Measurements from ENCODE around the gene GPR18. TPM values are rescaled to one million over a fixed set of nuclear protein-coding genes. Genes with fewer than 3 reads are reported as not detected.
A peak's percentile ranks its signal among the peaks of the same experiment; 100 is the strongest.
"Not testable (repeated sequence)": the region's sequence is repeated elsewhere in the genome, so short reads cannot be mapped to it uniquely, and the experiment has no call there.

The GPR18 gene
- total and polyA plus RNA-seq, 2 of the 13 experiments (the other 11 are each of a cell fraction or from before 2014, with no cell fraction given) = not detected

DNA sequence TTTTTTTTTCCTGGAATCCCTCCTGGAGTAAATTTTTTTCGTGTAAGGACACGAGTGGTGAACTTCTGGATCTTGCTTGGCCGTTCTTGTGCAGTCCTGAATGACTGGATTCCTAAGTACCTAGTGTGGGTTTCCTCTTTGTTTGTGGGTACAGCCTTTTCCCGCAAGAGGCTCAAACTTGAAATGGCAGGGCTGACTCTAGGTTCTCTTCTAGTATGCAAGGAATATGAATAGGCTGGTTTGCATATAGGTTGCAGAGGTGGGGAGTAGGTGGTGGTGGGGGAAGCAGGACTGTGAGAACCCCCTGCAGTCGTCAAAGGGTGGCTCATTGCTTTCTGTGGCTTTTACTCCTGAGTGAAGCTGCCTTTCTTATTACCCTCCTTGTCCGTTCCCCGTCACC lies 43.9 kb downstream of the GPR18 start (continued):
- TF ChIP-seq, protein P1, sequence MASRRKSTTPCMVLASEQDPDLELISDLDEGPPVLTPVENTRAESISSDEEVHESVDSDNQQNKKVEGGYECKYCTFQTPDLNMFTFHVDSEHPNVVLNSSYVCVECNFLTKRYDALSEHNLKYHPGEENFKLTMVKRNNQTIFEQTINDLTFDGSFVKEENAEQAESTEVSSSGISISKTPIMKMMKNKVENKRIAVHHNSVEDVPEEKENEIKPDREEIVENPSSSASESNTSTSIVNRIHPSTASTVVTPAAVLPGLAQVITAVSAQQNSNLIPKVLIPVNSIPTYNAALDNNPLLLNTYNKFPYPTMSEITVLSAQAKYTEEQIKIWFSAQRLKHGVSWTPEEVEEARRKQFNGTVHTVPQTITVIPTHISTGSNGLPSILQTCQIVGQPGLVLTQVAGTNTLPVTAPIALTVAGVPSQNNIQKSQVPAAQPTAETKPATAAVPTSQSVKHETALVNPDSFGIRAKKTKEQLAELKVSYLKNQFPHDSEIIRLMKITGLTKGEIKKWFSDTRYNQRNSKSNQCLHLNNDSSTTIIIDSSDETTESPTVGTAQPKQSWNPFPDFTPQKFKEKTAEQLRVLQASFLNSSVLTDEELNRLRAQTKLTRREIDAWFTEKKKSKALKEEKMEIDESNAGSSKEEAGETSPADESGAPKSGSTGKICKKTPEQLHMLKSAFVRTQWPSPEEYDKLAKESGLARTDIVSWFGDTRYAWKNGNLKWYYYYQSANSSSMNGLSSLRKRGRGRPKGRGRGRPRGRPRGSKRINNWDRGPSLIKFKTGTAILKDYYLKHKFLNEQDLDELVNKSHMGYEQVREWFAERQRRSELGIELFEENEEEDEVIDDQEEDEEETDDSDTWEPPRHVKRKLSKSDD (CRISPR knock-in tag; IDR thresholded peaks at IDR 0.05; ENCODE audit: low read depth) = no peak
- TF ChIP-seq PHF20 (CRISPR knock-in tag; IDR thresholded peaks at IDR 0.05) (no peak), SMAD9 (CRISPR knock-in tag; IDR thresholded peaks at IDR 0.05) (no peak)

DNA sequence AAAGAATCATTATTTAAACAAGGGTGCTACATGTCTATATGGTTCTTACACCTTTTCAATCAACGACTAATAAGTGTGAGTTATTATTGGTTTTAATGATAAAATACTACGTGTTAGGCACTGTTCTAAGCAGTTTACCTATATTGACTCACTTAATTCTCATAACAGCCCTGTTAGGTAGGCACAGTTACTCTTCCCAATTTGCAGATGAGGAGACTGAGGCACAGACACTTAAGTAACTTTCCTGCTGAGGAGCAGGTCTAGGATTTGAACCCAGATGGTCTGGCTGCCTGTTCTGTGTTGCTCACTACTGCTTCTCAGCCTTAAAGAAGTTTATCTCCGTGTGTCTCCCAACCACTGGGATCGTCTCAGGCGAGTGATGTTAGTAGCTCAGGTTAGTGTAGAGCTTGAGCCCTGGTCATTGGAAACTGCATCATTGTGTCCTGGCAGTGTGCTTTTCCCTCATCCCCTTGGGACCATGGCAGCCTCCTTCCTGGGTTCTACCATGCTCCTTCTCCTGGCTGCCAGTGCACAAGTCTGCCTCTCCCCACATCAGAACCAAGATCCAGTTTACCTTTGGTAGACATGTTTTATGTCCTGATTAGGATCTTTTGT lies 46.7 kb downstream of the GPR18 start:
- H3K9ac ChIP-seq (ENCODE audit: insufficient read depth, low read depth, low read length) = no peak overlapping the region
- WGBS (ENCODE audit: low lambda C conversion rate) = 98% methylated on average over 2 of the region's 5 CpGs
- FAIRE-seq = no peak
- BruUV-seq (replicated peaks) = no TSS peak
- no peak for DNase-seq (ENCODE audit: low spot score)
- peaks cover 18% of the 10 kb centered on the region; the same call in 1 of the 2 replicates for H4K20me1 ChIP-seq (ENCODE audit: insufficient read depth, low read length)
- peaks cover 2 to 15% of the 10 kb centered on the region in 2 experiments; a peak in 3 of 5 replicates for H3K36me3 ChIP-seq (replicated peaks in 1 of 2; ENCODE audit: control insufficient read depth in 1 of 2, insufficient read depth in 2 of 2, low read length in 2 of 2)
- no peak overlapping the region for H3K27ac ChIP-seq (ENCODE audit: extremely low read length, insufficient read depth, low read length)
- H3K27me3 ChIP-seq (ENCODE audit: control insufficient read depth in 1 of 2, insufficient read depth in 2 of 2, low read length in 2 of 2) = no peaks in the 10 kb centered on the region
- H3K79me2 ChIP-seq (ENCODE audit: insufficient read depth, low read length) = peaks cover 74% of the 10 kb centered on the region
- CTCF ChIA-PET (ENCODE audit: low intra/inter-chr PET ratio, low total read pairs) = no interaction called here
- H3K4me1 ChIP-seq (ENCODE audit: insufficient read depth, low read length) = no peaks in the 10 kb centered on the region
- POLR2A ChIA-PET = no interaction called here
- ATAC-seq = no peak
- no peaks in the 10 kb centered on the region for H3K9me3 ChIP-seq (ENCODE audit: low read length)
- TF ChIP-seq ZNF629 (CRISPR knock-in tag; conservative IDR thresholded peaks at IDR 0.05) (peak; percentile 63), ZNF615 (CRISPR knock-in tag; IDR thresholded peaks at IDR 0.05; ENCODE audit: borderline replicate concordance) (no peak), ZNF775 (CRISPR knock-in tag; IDR thresholded peaks at IDR 0.05; ENCODE audit: borderline replicate concordance) (no peak), SAP130 (CRISPR knock-in tag; IDR thresholded peaks at IDR 0.05; ENCODE audit: low read depth) (no peak), RBFOX2 (IDR thresholded peaks at IDR 0.05; ENCODE audit: low read depth, low read length) (no peak)
- TF ChIP-seq, protein P2, sequence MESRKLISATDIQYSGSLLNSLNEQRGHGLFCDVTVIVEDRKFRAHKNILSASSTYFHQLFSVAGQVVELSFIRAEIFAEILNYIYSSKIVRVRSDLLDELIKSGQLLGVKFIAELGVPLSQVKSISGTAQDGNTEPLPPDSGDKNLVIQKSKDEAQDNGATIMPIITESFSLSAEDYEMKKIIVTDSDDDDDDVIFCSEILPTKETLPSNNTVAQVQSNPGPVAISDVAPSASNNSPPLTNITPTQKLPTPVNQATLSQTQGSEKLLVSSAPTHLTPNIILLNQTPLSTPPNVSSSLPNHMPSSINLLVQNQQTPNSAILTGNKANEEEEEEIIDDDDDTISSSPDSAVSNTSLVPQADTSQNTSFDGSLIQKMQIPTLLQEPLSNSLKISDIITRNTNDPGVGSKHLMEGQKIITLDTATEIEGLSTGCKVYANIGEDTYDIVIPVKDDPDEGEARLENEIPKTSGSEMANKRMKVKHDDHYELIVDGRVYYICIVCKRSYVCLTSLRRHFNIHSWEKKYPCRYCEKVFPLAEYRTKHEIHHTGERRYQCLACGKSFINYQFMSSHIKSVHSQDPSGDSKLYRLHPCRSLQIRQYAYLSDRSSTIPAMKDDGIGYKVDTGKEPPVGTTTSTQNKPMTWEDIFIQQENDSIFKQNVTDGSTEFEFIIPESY (CRISPR knock-in tag; IDR thresholded peaks at IDR 0.05) = no peak
- no peak overlapping the region for H3K4me2 ChIP-seq (ENCODE audit: low read depth, low read length)
- intact Hi-C loops (cut with micrococcal nuclease; ENCODE audit: unreplicated experiment) (no loop called here), in situ Hi-C loops (cut with HindIII; ENCODE audit: extremely low pct_ligation_motif_present, low pct_unique_long_range_greater_than_20kb) (no loop called here)
- H3K4me3 ChIP-seq (replicated peaks in 1 of 3; ENCODE audit: insufficient read depth in 1 of 3, low read depth in 2 of 3, low read length in 3 of 3) = no peak overlapping the region
- no peak overlapping the region for H2AFZ ChIP-seq (ENCODE audit: low read length)

- H3K9me3 ChIP-seq (ENCODE audit: low read length); H3K27me3 ChIP-seq (ENCODE audit: control insufficient read depth in 1 of 2, insufficient read depth in 2 of 2, low read length in 2 of 2); POLR2A ChIA-PET; H3K9ac ChIP-seq (ENCODE audit: insufficient read depth, low read depth, low read length); H3K4me2 ChIP-seq (ENCODE audit: low read depth, low read length); CTCF ChIA-PET (ENCODE audit: low intra/inter-chr PET ratio, low total read pairs); intact Hi-C loops (cut with micrococcal nuclease; ENCODE audit: unreplicated experiment); H3K27ac ChIP-seq (ENCODE audit: extremely low read length, insufficient read depth, low read length); ATAC-seq; H3K4me3 ChIP-seq (replicated peaks in 1 of 3; ENCODE audit: insufficient read depth in 1 of 3, low read depth in 2 of 3, low read length in 3 of 3); H3K4me1 ChIP-seq (ENCODE audit: insufficient read depth, low read length); BruUV-seq (replicated peaks); in situ Hi-C loops (cut with HindIII; ENCODE audit: extremely low pct_ligation_motif_present, low pct_unique_long_range_greater_than_20kb); H2AFZ ChIP-seq (ENCODE audit: low read length); DNase-seq (ENCODE audit: low spot score); FAIRE-seq: not testable (repeated sequence)
- H3K36me3 ChIP-seq (replicated peaks in 1 of 2; ENCODE audit: control insufficient read depth in 1 of 2, insufficient read depth in 2 of 2, low read length in 2 of 2) = peaks cover 7 to 21% of the 10 kb centered on the region in 2 experiments; a peak in 4 of 5 replicates
- peaks cover 80% of the 10 kb centered on the region for H3K79me2 ChIP-seq (ENCODE audit: insufficient read depth, low read length)
- peaks cover 18% of the 10 kb centered on the region; the same call in 1 of the 2 replicates for H4K20me1 ChIP-seq (ENCODE audit: insufficient read depth, low read length)
- 95% methylated on average over 9 of the region's 9 CpGs for WGBS (ENCODE audit: low lambda C conversion rate)
These were observed 47.6 kb downstream of the GPR18 start for GRCh38 chr13:99210627-99211026.
